HG03103 (cell line): ENCODE results near the gene RHPN2.
A peak's percentile ranks its signal among the peaks of the same experiment; 100 is the strongest.
"Not testable (repeated sequence)": the region's sequence is repeated elsewhere in the genome, so short reads cannot be mapped to it uniquely, and the experiment has no call there.

Experiments used
- ATAC-seq: cut with Tn5 transposase; IDR thresholded peaks from one replicate; pipeline ENCODE4 v1.9.1; 2021; ENCODE audit warnings: low read depth; ENCODE audit not compliant: unreplicated experiment

The RHPN2 gene

GRCh38 chr19:33067121-33067520, 2.4 kb upstream of the RHPN2 start:
- no peak for ATAC-seq

GRCh38 chr19:33066543-33066942, 1.9 kb upstream of the RHPN2 start:
- no peak for ATAC-seq

GRCh38 chr19:33064458-33064791, 263 bp downstream of the RHPN2 start:
- peak; percentile 34 for ATAC-seq

DNA sequence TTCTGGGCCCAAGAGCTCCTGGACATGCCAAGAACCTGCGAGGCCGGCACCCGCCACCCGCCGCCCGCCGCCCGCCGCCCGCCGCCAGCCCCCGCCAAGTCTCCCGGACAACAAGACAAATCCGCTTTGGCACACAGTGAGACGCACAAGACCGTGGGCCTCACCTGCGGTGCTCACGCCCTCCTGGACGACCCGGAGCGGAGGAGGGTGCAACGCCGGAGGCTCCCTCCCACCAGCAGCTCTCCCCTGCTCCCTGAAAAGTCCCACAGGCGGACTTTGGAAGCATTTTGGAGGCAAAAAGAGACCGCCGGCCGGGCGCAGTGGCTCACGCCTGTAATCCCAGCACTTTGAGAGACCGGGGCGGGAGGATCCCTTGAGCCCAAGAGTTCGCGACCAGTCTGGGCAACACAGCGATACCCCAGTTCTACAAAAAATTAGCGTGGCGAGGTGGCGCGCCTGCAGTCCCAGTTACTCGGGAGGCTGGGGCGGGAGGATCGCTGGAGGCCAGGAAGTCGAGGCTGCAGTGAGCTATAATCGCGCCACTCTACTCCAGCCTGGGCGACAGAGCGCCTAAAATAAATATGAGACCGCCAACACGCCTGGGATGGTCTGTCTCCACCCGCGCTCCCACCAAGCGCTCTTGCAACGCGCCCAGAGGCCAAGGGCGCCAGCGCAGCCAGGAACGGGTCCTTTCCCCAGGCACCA, 783 bp downstream of the RHPN2 start:
- ATAC-seq: no peak

GRCh38 chr19:33063356-33063752, 1.3 kb downstream of the RHPN2 start:
- no peak for ATAC-seq

GRCh38 chr19:33062902-33063301, 1.8 kb downstream of the RHPN2 start:
- no peak for ATAC-seq

DNA sequence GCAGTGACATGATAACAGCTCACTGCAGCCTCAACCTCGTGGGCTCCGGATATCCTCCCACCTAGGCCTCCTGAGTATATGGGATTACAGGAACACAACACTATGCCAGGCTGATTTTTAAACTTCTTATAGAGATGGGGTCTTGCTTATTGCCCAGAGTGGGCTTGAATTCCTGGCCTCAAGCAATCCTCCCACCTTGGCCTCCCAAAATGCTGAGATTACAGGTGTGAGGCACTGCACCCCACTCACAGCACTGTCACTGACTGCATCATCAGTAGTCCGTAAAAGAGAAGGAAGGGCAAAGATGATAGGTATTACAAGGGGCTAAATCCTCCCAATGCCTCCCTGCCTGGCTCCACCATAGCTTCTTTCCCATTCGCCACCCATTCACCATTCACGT, 4.1 kb downstream of the RHPN2 start:
- ATAC-seq: no peak

DNA sequence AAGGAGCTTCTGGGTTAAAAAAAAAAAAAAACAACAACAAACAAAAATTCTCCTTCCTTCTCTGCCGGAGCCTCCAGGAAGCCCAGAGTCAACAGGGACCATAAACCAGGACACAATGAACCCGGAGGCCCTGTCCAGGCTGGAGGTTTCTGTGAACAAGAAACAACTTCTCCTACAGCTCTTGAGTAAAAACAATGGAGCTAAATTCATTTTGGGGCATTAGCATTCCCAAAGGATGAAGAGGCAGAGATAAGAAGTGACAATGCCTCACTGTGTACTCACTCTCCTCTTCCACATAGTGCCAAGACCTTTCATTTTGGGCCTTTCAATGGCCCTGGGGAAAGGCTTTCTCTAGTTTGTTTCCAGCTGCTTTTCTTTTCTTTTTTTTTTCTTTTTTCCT, 9.0 kb downstream of the RHPN2 start:
- ATAC-seq: no peak

- ATAC-seq: no peak
These were observed 10.1 kb downstream of the RHPN2 start for GRCh38 chr19:33054623-33055022.

GRCh38 chr19:33052352-33052972, 12.2 kb downstream of the RHPN2 start:
- no peak for ATAC-seq

DNA sequence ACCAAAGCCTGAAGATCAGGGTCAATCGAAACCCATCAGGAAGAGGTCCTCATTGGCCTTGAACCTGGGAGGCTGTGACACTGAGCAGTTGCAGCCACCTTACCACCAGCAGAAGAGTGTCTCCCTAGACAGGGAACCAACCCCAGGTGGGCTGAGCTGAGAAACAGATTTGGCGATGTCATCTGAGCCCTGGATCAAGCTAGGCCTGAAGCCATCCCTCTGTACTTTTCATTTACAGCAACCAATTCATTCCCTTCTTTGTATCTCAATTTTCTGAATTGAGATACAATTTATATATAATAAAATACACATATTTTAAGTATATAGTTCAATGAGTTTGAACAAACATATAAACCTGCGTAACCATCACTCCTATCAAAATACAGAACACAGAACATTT, 14.6 kb downstream of the RHPN2 start:
- no peak for ATAC-seq

DNA sequence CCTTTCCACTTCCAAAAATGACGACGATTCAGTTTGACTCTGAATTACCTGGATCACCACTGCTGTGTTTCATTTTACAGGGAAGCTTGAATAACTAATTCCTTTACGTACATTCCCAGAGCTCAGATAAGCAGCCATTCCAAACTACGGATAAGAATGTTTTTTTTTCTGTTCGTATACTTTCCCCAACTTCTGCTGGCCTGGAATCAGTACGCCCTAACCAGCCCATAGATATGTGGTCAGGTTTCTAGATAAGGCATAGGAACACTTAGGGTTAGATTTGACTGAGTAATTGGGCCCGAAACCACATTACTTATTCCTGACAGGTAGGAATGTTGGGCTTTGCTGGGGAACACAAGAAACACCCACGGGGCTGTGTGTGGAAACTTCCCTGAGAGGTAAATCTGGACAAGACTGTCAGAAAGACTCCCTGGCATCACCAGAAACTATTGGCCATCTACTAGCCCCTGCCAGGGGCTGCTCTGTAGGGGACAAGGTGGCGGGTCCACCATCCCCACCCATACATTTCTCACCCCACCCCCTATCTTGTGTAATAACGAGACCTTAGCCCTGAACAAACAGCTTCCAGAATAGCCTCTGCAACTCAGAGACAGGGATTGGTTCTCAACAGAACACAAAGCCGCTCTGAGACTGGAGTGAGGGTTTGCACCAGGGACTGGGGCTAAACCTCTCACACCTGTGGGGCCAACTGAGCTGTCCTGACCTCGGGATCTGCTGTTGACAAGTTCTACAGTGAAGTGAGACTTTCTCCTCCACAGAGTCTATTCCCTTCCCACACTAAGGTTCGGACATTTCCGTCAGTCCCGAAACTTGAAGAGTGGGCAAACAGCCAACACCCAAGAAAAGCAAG, 15.6 kb downstream of the RHPN2 start:
- ATAC-seq: no peak

GRCh38 chr19:33047422-33047821, 17.3 kb downstream of the RHPN2 start:
- ATAC-seq: no peak

GRCh38 chr19:33041828-33042160, 22.9 kb downstream of the RHPN2 start:
- not testable (repeated sequence) for ATAC-seq

GRCh38 chr19:33040994-33041827, 23.5 kb downstream of the RHPN2 start:
- no peak for ATAC-seq

DNA sequence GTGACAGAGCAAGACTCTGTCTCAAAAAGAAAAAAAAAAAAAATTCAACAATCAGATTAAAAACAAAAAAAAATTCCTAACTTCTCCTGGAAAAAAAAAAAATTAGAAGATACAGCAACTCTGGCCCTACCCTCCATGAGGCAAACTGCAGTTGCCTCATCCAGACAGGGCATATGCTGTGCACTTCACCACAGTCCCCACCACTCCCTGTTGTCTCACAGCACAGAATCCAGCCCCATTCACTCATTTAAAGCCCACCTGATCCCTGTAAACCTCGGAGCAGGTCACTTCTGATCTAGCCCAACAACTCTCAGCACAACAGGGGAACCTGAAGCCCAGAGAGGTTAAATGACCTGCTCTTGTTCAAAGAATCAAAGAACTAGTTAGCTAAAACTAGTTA, 24.9 kb downstream of the RHPN2 start:
- no peak for ATAC-seq

DNA sequence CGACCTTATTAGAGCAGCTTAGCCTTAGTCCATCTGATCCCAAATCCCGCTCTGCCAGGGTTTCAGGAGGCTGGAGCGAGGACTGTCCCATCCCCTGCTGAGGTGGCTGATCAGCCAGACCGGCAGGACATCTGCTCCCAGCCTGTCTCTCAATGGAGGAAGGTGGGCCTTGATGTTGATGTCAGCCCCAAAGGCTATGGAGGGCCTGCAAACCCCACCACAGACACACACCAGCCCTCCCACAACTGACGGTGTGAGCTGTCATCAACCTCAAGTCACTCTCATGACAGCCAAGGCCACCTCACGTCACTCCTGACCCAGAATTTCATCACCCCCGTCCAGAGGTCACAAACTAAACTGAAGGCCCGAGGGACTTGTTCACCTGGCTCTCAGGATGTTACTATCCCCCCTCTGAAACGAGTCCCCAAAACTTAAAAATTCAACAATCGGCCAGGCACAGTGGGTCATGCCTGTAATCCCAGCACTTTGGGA, 25.5 kb downstream of the RHPN2 start:
- no peak for ATAC-seq

- ATAC-seq: not testable (repeated sequence)
These were observed 27.3 kb downstream of the RHPN2 start for GRCh38 chr19:33037168-33038025.

DNA sequence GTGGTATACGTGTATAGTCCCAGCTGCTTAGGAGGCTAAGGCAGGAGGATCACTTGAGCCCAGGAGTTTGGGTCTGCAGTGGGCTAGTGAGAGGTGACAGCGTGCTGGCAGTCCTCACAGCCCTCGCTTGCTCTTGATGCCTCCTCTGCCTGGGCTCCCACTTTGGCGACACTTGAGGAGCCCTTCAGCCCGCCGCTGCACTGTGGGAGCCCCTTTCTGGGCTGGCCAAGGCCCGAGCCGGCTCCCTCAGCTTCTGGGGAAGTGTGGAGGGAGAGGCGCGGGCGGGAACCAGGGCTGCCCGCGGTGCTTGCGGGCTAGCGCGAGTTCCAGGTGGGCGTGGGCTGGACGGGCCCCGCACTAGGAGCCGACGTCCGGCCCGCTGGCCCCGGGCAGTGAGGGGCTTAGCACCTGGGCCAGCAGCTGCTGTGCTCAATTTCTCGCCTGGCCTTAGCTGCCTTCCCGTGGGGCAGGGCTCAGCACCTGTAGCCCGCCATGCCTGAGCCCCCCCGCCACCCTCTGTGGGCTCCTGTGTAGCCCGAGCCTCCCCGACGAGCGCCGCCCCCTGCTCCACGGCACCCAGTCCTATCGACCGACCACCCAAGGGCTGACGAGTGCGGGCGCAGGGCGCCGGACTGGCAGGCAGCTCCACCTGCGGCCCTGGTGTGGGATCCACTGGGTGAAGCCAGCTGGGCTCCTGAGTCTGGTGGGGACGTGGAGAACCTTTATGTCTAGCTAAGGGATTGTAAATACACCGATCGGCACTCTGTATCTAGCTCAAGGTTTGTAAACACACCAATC, 28.1 kb downstream of the RHPN2 start:
- ATAC-seq: not testable (repeated sequence)
